HG02588 (cell line): Measurements from ENCODE around the gene EFCAB8.

Experiments
- ATAC-seq: cut with Tn5 transposase; IDR thresholded peaks from one replicate; pipeline ENCODE4 v1.9.1; 2021; ENCODE audit warnings: mild to moderate bottlenecking, moderate library complexity; ENCODE audit not compliant: unreplicated experiment

EFCAB8 gene, protein sequence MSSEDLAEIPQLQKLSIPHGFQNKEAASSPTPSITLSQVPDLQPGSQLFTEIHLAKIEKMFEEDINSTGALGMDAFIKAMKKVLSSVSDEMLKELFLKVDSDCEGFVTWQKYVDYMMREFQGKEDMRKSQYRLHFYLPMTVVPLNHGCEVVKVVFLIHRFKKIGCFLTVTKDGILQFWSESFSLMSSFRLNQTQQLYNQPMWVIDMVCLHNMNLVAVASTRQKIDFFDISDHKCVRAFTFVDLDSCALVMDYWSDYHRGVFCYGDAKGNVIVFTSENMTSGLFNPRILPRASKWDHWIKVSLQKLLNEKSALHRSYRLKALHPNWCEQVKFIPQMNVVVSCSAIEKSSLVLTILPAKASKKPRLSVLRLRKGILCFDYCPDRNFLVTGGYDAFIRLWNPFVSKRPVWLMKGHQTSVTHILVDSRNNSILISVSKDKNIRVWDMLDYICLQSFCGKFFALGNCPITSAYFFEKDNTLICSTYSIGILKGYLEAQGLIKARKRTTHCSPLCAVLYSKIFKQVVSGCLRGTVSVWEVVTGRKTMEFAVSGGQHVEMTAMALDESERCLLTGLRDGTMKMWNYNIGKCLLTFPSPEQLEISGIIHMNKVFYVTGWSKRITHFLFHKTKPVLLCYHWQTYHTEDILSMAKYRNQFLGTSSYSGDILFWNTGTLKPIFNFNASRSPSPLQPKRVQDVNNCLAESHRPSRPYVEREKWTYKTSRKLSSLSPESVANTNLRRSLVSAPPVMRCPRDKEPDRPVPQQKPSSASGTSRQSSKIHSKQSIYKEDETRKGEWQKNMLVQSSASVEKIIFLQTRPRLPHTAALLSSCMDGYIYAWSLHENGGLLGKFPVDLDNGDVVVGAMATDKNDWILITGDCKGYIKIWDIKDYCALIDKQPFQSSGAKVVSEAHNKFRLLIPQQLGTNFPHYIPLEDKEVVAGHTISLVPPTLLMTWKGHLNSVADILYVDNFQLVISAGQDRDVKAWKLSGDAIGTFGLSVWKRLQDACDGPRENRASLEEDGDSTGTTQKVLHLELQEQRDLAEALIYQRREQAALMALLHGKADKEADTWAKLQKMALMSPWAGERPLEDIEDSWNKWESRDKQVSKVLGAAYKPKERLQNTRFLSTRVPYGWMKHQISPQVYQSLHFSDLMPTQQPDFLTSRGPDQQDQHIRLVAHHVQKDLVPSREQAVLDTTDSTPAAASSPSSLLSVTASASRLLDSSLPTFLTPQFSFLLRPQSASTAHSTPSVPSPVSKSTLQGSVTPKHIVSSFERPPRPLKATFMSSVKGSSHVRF

DNA sequence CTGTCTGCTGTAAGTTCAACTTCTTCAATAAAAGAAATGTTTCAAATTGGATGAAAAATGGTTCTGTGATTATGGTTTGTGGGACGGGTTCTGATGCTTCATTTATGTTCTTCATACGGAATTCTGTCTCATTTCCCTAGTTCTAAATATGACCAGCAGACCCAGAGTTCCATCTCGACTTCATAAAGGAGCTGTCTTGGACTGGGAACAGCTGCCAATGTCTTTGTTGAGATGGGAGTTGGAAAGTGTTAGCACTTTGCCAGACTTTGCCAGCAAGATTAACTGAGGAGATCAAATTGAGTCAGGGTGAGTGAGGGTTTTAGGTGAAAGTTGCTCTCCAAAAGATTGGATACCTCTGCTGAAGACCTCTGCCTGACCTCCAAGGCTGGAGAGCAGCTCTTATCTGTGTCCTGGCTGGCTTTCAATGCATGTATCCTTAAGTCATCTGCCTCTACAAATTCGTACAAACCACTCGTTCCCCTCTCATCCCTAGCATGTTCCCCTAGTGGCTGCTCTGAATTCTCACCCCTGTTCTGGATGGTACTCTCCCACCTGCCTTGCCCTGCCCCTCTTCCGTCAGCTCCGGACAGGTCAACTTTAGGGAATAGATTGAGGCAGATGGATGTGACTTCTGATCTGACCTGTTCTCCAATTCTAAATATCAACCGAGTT, at the start of gene EFCAB8:
TSS of gene EFCAB8 (plus strand) at position 223 of the 672 bp plus-strand sequence. CDS start 4,870 bp downstream, outside the sequence.
- no peak for ATAC-seq

DNA sequence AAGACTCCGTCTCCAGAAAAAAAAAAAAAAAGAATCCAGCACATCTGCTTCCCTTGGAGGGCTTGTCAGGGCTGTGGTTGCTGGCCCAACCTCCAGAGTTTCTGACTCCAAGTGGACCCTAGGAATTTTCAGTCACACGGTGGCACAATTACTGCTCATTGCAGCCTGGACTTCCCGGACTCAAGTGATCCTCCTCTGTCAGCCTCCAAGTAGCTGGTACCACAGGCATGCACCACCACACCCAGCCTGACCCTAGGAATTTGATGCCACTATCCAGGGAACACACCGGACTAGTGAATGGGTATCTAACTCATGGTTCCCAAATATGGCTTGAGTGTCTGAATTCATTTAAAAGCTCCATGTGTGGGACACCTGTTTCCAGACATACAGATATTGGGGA, 48.8 kb upstream of the EFCAB8 start:
- no peak for ATAC-seq

DNA sequence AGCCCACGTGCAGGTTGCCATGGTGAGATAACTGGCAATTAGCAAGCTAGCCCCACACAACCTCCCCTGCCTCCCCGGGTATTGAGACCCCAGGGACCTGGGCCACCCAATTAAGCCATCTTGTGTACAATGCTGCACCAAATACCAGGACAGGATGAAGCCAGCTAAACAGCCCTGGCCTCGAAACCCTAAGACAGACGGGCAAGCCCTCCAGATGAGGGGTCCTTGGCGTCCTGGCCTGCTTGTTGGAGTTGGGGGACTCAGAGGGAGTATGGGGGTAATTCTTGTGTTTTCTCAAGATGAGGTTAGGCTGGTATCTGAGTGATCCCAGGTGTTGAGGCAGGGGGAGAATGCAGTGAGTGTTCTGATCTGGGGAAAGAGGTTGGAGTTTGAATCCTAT, 47.8 kb upstream of the EFCAB8 start:
- ATAC-seq = no peak

DNA sequence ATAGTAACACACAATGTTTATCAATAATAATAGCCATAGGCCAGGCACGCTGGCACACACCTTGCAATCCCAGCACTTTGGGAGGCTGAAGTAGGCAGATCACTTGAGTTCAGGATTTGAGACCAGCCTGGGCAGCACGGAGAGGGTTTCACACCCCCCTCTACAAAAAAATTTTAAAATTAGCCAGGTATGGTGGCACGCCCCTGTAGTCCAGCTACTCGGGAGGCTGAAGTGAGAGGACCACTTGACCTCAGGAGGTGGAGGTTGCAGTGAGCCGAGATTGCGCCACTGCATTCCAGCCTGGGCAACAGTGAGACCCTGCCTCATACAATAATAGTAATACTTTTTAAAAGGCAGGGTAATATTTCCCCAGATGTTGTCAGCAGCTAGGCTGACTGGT, 46.8 kb upstream of the EFCAB8 start:
- no peak for ATAC-seq

DNA sequence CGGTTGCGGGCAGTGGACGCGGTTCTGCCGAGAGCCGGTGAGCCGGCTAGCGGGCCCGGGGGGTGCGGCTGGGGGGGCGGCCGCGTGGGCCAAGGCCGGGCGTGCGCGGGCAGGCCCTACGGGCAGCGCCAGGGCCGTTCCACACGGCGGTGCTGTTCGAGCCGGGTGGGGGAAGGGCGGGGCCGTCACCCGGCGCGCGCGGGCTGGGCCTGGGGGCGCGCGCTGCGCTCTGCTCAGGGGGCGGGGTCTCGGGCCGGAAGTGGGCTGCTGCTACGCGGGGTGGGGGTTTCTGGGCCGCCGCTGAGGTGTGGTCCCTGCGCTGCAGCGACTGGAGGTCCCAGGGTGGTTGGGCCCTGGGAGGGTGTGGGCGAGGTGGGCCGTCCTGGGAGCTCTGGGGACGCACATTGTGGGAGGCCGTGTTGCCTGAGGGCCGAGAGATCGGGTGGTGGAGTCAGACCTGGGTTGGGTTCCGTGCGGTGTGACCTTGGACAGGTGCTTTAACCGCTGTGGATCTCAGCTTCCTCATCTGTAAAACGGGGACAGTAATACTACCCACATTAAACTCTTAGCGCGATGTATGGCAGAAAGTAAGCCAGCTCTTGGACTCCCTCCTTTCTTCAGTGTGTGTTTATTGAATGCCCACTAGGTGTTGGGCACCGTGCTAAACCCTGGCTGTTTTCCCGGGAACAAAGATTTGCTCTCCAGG, 38.6 kb upstream of the EFCAB8 start:
- peak; percentile 57 for ATAC-seq

DNA sequence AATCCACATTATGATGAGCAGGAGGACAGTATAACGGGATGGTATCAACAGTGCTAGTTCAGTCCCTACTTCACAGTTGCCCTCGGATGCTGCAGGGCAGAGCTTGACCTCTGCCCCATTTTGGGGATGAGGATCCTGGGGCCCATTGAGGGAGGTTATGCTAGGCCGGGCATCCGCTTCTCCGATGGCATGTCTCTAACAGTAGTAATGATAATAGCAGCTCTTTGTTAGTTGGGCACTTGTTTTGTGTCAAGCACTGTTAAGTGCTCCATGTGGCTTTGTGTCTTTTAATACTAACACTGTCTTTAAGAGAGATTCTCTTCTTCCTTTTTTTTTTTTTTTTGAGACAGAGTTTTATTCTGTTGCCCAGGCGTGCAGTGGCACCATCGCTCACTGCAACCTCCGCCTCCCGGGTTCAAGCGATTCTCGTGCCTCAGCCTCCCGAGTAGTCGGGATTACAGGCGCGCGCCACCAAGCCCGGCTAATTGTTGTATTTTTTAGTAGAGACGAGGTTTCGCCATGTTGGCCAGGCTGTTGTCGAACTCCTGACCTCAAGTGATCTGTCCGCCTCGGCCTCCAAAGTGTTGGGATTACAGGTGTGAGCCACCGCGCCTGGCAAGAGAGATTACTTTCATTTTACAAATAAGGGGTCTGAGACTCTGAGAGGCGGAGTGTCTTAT, 37.9 kb upstream of the EFCAB8 start:
- no peak for ATAC-seq

DNA sequence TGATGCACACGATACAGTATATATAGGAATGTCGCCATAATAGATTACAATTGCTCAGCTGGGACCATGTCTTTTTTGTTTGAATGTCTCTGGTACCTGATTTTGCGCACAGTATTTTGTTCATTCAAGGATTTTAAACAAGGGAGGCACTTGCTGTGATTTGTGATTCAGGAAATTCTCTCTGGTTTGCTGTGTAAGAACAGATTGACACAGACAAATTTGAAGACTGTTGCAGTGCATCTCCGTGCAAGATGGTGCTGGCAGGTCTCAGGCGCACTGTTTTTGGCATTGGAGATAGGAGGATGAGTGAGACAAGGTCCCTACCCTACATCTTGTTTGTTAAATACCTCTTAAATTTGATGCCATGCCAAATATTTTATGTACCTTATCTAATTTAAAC, 36.5 kb upstream of the EFCAB8 start:
- ATAC-seq = no peak

DNA sequence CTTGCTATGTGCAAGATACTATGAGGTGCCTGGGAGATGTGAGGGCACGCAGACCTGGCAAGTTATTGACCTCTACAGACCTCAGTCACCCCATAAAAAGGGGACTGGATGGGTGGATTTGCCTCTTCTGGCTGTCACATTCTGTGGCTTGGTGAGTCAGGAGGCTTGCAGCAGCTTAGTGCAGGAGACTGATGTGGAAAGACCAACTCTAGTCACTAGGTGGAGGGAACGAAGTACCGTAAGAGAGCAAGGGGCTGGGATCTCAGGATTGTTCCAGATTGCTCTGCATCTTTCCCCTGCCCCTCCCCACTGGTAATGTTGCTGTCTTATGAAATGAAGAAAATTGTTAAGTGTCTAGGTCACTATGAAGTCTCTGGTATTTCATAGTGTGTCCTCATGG, 35.6 kb upstream of the EFCAB8 start:
- no peak for ATAC-seq

DNA sequence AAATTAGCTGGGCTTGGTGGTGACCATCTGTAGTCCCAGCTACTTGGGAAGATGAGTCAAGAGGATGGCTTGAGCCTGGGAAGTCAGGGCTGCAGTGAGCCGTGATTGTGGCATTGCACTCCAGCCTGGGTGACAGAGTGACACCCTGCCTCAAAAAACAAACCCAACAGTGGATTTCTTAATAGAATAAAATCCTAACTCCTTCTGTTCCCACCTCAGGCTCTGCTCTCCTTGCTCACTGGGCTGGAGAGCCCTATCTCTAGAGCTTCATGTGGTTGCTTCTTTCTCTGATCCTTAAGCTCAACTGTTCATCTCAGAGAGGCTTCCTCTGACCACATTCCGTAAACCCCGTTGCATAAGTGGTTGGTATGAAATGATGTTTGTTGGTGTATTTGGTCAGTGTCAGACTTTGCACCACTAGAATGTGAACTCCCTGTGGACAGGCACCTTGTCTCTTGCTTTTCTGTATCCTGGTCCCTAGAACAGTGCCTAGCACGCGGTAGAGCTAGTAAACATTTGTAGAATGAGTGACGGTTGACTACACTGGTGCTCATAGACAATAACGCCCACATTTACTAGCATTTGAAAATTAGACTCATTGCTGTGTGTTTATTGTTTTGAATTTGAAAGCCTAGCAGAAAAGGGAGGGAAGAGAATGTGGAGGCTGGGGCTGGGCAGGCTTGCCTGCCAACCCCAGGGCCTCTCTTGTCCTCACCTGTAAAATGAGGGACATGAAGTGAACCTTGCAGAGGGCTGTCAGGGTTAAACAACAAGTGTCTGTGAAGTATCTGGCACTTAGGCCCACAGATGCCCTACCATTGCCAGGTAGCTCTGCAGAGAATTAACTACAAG, 34.8 kb upstream of the EFCAB8 start:
- no peak for ATAC-seq

DNA sequence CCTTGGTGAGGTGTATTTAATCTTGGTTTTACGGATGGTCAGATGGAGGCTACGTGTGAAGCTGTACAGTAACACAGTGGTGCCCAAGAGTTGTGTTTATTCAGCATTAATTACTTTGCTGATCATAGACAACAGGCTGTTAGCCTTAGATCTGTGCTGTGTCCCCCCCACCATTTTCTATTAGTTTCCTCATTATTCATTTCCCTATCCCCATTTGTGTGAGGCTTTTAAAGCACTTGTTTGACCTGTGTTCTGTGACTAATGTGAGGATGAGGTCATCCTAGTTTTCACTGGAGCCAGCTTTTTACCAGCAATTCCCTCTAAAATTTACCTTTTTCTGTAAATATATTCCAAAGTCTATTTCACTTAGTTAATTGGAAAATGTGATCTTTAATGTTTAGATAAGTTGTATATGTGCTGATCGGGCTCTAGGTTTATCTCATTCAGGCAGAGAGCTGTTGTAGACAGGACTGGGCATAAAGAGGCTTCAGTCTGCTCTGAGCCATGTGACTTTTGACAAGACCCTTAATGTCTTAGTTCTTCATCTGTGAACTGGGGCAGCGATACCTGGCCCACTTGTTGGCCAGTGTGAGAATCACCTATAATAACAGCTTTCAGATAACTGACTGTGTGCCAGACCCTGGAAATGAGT, 30.6 kb upstream of the EFCAB8 start:
- no peak for ATAC-seq

DNA sequence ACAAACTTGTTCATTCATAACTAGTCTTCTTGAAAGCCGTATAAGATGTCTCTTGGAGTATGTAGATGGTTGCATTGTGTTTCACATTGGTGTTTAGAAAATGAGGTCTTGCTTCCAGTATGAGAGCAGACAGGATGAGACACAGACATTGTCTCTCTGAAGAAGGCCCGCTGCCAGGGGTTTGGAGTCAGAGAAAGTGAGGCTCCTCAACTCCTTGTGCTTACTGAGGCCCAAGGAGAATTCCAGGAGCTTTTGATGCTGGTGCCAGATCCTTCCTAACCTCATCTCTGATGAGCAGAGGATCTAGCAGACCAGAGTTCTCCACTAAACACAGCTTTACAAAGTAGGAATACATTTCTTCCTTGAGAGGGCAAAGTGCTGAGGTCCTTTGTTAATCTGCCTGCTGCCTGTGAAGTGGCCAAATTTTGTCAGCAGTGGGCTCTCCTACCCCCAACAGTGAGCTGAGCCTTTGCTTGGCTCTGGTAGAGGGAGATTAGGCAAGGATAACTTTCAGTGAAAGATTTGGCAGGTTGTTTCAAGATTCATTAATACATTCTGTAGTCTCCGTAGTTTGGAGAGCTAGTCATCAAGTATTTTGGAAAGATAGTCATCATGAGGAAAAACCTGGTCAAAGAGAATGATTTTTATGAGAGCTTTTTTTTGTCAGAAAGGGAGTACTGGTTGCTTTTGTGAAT, 29.3 kb upstream of the EFCAB8 start:
- ATAC-seq = no peak

DNA sequence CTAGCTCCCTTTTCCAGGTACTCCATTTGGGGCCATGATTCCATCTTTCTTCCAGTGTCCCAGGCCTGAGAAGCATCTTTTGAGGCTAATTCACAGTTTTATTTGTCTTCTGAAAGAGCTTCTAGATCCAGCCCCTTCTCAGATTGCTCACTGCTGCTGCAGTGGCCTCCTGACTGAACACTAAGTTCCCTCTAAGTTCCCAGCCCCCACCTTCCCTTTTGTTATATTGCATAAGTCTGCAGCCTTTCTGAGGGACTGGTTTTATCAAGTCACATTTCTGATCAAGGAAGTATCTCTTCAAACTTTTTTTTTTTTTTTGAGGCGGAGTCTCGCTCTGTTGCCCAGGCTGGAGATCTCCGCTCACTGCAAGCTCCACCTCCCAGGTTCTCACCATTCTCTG, 28.3 kb upstream of the EFCAB8 start:
- no peak for ATAC-seq

DNA sequence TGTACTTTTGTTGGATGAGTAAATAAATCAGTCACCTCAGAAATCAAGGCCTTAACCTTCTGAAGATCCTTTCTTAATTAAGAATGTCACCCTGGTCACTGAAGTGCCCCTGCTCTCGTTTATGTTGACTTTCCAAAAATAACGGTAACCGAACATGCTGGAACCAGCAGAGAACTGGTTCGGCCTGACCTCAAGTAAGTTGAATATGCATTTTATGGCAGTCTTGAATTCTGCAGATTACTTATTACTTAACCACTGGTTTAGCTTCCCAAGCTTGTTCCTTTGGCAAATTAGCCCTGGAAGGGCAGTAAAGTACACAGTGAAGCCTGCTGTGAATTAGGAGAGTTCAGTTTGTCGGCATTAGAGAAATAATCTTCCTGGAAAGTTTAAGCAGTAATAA, 26.7 kb upstream of the EFCAB8 start:
- ATAC-seq = no peak

DNA sequence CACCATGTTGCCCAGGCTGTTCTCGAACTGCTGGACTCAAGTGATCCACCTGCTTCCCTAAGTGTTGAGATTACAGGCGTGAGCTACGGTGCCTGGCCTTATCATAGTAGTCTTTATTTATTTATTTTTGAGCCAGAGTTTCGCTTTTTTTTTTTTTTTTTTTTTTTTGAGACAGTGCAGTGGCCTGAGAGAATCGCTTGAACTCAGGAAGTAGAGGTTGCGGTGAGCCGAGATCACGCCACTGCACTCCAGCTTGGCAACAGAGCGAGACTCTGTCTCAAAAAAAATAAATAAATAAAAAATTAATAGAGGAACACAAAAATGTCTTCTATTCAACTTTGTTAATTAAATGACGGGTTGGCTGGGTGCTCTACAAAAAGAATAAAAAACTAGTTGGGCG, 26.1 kb upstream of the EFCAB8 start:
- ATAC-seq = no peak

DNA sequence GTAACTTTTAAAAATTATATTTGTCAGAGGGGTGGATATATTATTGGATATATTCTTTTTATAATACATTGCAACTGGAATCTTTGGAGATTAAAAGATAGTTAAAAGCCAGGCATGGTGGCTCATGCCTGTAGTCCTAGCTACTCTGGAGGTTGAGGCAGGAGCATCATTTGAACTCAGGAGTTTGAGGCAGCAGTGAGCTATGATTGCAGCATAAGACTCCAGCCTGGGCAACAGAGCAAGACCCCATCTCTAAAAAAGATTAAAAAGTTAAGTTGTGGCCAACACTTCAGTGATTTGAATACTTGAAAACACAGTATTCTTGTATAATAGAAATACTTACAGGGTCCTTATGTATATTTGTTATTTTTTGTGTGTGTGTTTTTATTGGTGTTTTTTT, 23.8 kb upstream of the EFCAB8 start:
- ATAC-seq = no peak

DNA sequence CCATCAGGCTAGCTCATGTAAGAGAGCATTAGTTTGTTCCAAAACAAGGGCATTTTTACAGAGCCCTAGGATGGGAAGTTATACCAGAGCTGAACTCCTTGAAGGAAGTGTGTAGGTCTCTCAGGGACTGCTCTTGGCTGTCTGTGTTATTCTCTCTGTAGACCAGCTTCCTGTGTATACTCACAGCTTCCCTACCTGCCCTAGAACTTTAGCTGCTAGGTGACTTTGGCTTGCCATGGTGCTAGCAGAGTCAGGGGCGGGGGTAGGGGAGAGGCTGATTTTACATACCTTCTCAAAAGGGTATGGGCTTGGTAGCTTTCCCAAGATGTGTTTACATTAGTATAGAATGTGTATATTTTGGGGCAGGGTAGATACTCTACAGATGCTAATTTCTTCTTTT, 21.6 kb upstream of the EFCAB8 start:
- ATAC-seq = no peak

DNA sequence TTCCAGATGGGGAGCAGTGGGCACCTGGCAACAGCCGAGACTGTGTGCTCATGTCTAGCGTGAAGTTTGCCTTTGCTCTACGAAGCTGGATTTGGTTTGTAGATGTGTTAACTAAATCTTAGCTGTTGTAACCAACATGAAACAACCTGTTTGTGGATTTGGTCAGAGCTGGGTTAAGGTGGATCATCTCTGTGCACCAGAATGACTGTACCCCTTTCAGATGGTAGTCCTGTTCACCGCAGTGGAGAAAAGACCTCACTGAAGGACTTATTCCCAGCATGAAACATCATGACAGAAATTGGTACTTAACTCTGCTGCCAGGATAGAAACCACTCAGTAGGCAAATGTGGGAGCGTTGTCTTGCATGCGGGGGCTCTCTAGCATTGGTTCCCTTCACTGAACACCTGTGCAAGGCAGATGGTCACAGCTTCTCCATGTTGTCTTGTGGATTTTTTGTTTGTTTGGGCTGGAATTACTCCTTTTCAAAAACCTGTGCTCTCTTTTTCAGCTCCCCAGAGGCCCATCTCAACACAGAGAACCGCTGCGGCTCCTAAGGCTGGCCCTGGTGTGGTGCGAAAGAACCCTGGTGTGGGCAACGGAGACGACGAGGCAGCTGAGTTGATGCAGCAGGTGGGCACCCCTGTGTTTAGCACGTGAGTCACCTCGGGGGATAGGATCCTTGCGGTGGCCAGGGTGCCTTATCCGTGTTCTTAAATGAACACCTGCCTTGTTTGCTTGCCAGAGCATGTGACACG, 19.3 kb upstream of the EFCAB8 start:
- ATAC-seq = no peak
